ENCODE measurements around the gene TLR7.

DNA sequence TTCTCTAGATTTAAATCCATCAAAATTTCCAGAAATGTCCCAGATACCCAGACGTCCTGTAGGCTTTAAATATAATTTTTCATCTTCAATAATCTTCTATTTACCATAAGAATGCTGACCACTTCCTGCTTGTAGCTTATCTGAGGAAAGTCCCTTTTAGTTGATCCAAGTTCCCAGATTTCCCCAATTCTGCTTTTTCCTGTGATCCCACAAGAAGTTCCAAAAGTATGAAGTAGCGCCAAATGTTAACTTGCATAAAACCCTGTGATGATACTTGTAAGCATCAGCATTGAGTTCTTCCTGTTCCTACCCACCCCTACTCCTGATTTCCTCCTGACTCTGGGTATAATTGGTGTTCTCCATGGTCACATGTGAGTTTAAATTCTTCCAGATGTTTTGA lies 29.0 kb downstream of the TLR7 start:
- TF ChIP-seq, protein P1, sequence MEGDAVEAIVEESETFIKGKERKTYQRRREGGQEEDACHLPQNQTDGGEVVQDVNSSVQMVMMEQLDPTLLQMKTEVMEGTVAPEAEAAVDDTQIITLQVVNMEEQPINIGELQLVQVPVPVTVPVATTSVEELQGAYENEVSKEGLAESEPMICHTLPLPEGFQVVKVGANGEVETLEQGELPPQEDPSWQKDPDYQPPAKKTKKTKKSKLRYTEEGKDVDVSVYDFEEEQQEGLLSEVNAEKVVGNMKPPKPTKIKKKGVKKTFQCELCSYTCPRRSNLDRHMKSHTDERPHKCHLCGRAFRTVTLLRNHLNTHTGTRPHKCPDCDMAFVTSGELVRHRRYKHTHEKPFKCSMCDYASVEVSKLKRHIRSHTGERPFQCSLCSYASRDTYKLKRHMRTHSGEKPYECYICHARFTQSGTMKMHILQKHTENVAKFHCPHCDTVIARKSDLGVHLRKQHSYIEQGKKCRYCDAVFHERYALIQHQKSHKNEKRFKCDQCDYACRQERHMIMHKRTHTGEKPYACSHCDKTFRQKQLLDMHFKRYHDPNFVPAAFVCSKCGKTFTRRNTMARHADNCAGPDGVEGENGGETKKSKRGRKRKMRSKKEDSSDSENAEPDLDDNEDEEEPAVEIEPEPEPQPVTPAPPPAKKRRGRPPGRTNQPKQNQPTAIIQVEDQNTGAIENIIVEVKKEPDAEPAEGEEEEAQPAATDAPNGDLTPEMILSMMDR (IDR thresholded peaks at IDR 0.05), result no peak
- TF ChIP-seq POLR2A (IDR thresholded peaks at IDR 0.05), result no peak

All from heart left ventricle (tissue), 13 donors.